Measurements from ENCODE around the gene ZFYVE1. TPM values are rescaled to one million over a fixed set of nuclear protein-coding genes. Genes with fewer than 3 reads are reported as not detected.
"Not testable (repeated sequence)": the region's sequence is repeated elsewhere in the genome, so short reads cannot be mapped to it uniquely, and the experiment has no call there.

Gene ZFYVE1
- total and polyA plus RNA-seq, 2 donors (not counting 1 experiment from before 2014, with no cell fraction given): 17.6 to 22.3 TPM

- no peaks in the 10 kb centered on the region for H3K27me3 ChIP-seq (replicated peaks in 1 of 4; ENCODE audit: control extremely low read depth in 1 of 4, control insufficient read depth in 3 of 4, insufficient read depth in 4 of 4, low read length in 3 of 4)
- H3K27me3 Mint-ChIP-seq: no peaks in the 10 kb centered on the region
- H3K4me1 Mint-ChIP-seq: peaks cover 45% of the 10 kb centered on the region
- DNase-seq (no peak), ATAC-seq (ENCODE audit: low read depth) (no peak)
- TF ChIP-seq EZH2 (IDR thresholded peaks at IDR 0.05; ENCODE audit: borderline replicate concordance, insufficient read depth, low read depth, low read length, poor library complexity, severe bottlenecking): no peak
- TF ChIP-seq, protein P1, sequence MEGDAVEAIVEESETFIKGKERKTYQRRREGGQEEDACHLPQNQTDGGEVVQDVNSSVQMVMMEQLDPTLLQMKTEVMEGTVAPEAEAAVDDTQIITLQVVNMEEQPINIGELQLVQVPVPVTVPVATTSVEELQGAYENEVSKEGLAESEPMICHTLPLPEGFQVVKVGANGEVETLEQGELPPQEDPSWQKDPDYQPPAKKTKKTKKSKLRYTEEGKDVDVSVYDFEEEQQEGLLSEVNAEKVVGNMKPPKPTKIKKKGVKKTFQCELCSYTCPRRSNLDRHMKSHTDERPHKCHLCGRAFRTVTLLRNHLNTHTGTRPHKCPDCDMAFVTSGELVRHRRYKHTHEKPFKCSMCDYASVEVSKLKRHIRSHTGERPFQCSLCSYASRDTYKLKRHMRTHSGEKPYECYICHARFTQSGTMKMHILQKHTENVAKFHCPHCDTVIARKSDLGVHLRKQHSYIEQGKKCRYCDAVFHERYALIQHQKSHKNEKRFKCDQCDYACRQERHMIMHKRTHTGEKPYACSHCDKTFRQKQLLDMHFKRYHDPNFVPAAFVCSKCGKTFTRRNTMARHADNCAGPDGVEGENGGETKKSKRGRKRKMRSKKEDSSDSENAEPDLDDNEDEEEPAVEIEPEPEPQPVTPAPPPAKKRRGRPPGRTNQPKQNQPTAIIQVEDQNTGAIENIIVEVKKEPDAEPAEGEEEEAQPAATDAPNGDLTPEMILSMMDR (IDR thresholded peaks at IDR 0.05): no peak
- peaks cover 83% of the 10 kb centered on the region for H3K79me2 ChIP-seq (ENCODE audit: control insufficient read depth, insufficient read depth, low read length)
- no peaks in the 10 kb centered on the region for H3K9me3 ChIP-seq (ENCODE audit: control extremely low read depth in 1 of 3, control insufficient read depth in 2 of 3, insufficient read depth in 1 of 3, low read length in 2 of 3)
- no peak overlapping the region for H2AFZ ChIP-seq (ENCODE audit: insufficient read depth, low read depth, low read length, poor library complexity, severe bottlenecking)
- H3K4me3 Mint-ChIP-seq: no peak overlapping the region
- intact Hi-C loops (cut with micrococcal nuclease): no loop called here
- H3K4me1 ChIP-seq (ENCODE audit: control insufficient read depth in 2 of 2, insufficient read depth in 2 of 2, low read length in 2 of 2): peaks cover 13 to 14% of the 10 kb centered on the region in 2 donors
- CTCF ChIA-PET: no interaction called here
- H3K4me2 ChIP-seq (replicated peaks; ENCODE audit: low read depth, low read length, poor library complexity, severe bottlenecking): no peak overlapping the region
- no peak overlapping the region for H3K9ac ChIP-seq (ENCODE audit: low read length)
- H3K4me3 ChIP-seq (ENCODE audit: control extremely low read depth in 1 of 5, extremely low read depth in 1 of 5, insufficient read depth in 1 of 5, low read depth in 2 of 5, low read length in 4 of 5): no peak overlapping the region
- H4K20me1 ChIP-seq (ENCODE audit: control insufficient read depth, insufficient read depth, low read length, poor library complexity, severe bottlenecking): peaks cover 14% of the 10 kb centered on the region
- H3K9me3 Mint-ChIP-seq (ENCODE audit: insufficient read depth): no peaks in the 10 kb centered on the region
- no CpG with 5 or more reads among the region's 4 CpGs for WGBS (ENCODE audit: insufficient coverage)
- H3K27ac ChIP-seq (ENCODE audit: low read length in 2 of 2): no peak overlapping the region
- no peak overlapping the region for H3K27ac Mint-ChIP-seq
- POLR2A ChIA-PET: no interaction called here
- peaks cover 6 to 31% of the 10 kb centered on the region in 2 experiments for H3K36me3 ChIP-seq (replicated peaks in 1 of 2; ENCODE audit: control extremely low read depth in 1 of 2, control insufficient read depth in 1 of 2, extremely low read depth in 1 of 2, insufficient read depth in 2 of 2, low read length in 1 of 2)
These were observed 4.9 kb downstream of the ZFYVE1 start for GRCh38 chr14:73022051-73022450.

- CTCF ChIA-PET; POLR2A ChIA-PET; H3K9ac ChIP-seq (ENCODE audit: low read length); H3K27ac ChIP-seq (ENCODE audit: low read length in 2 of 2); H3K4me1 ChIP-seq (ENCODE audit: control insufficient read depth in 2 of 2, insufficient read depth in 2 of 2, low read length in 2 of 2); H3K27me3 Mint-ChIP-seq; ATAC-seq (ENCODE audit: low read depth); H3K4me2 ChIP-seq (replicated peaks; ENCODE audit: low read depth, low read length, poor library complexity, severe bottlenecking); H2AFZ ChIP-seq (ENCODE audit: insufficient read depth, low read depth, low read length, poor library complexity, severe bottlenecking); DNase-seq; H3K4me3 Mint-ChIP-seq; H3K27ac Mint-ChIP-seq; H3K9me3 Mint-ChIP-seq (ENCODE audit: insufficient read depth); intact Hi-C loops (cut with micrococcal nuclease); H3K4me3 ChIP-seq (ENCODE audit: control extremely low read depth in 1 of 5, extremely low read depth in 1 of 5, insufficient read depth in 1 of 5, low read depth in 2 of 5, low read length in 4 of 5); H3K27me3 ChIP-seq (replicated peaks in 1 of 4; ENCODE audit: control extremely low read depth in 1 of 4, control insufficient read depth in 3 of 4, insufficient read depth in 4 of 4, low read length in 3 of 4); H3K9me3 ChIP-seq (ENCODE audit: control extremely low read depth in 1 of 3, control insufficient read depth in 2 of 3, insufficient read depth in 1 of 3, low read length in 2 of 3): not testable (repeated sequence)
- peaks cover 13% of the 10 kb centered on the region for H3K4me1 Mint-ChIP-seq
- Histone ChIP-seq H3K79me2 (ENCODE audit: control insufficient read depth, insufficient read depth, low read length) (peaks cover 77% of the 10 kb centered on the region), H4K20me1 (ENCODE audit: control insufficient read depth, insufficient read depth, low read length, poor library complexity, severe bottlenecking) (peaks cover 16% of the 10 kb centered on the region), H3K36me3 (replicated peaks in 1 of 2; ENCODE audit: control extremely low read depth in 1 of 2, control insufficient read depth in 1 of 2, extremely low read depth in 1 of 2, insufficient read depth in 2 of 2, low read length in 1 of 2) (peaks cover 12 to 21% of the 10 kb centered on the region in 2 experiments)
- WGBS (ENCODE audit: insufficient coverage): 99% methylated on average over 6 of the region's 10 CpGs
These were observed 10.9 kb downstream of the ZFYVE1 start for GRCh38 chr14:73016011-73016410.

DNA sequence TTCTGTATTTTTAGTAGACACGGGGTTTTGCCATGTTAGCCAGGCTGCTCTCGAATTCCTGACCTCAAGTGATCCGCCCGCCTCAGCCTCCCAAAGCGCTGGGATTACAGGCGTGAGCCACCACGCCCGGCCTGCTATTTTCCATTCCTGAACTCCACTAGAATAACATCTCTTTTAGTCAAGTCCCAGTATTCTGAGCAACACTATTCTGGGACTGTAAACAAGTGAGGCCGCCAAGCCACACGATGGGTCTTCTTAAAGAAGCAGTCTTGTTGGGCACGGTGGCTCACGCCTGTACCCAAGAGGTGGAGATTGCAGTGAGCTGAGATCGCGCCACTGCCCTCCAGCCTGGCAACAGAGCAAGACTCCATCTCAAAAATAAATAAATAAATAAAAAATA, 11.4 kb downstream of the ZFYVE1 start:
- H3K4me1 ChIP-seq (ENCODE audit: control insufficient read depth in 2 of 2, insufficient read depth in 2 of 2, low read length in 2 of 2); H3K4me2 ChIP-seq (replicated peaks; ENCODE audit: low read depth, low read length, poor library complexity, severe bottlenecking); H3K27me3 ChIP-seq (replicated peaks in 1 of 4; ENCODE audit: control extremely low read depth in 1 of 4, control insufficient read depth in 3 of 4, insufficient read depth in 4 of 4, low read length in 3 of 4); H3K4me3 Mint-ChIP-seq; H3K9ac ChIP-seq (ENCODE audit: low read length); H2AFZ ChIP-seq (ENCODE audit: insufficient read depth, low read depth, low read length, poor library complexity, severe bottlenecking); DNase-seq; ATAC-seq (ENCODE audit: low read depth); intact Hi-C loops (cut with micrococcal nuclease); H3K27ac ChIP-seq (ENCODE audit: low read length in 2 of 2); H3K4me3 ChIP-seq (ENCODE audit: control extremely low read depth in 1 of 5, extremely low read depth in 1 of 5, insufficient read depth in 1 of 5, low read depth in 2 of 5, low read length in 4 of 5); H3K27me3 Mint-ChIP-seq; H3K27ac Mint-ChIP-seq; H3K9me3 Mint-ChIP-seq (ENCODE audit: insufficient read depth); CTCF ChIA-PET; POLR2A ChIA-PET; H3K9me3 ChIP-seq (ENCODE audit: control extremely low read depth in 1 of 3, control insufficient read depth in 2 of 3, insufficient read depth in 1 of 3, low read length in 2 of 3): not testable (repeated sequence)
- H3K36me3 ChIP-seq (replicated peaks in 1 of 2; ENCODE audit: control extremely low read depth in 1 of 2, control insufficient read depth in 1 of 2, extremely low read depth in 1 of 2, insufficient read depth in 2 of 2, low read length in 1 of 2): peaks cover 12 to 17% of the 10 kb centered on the region in 2 experiments
- H4K20me1 ChIP-seq (ENCODE audit: control insufficient read depth, insufficient read depth, low read length, poor library complexity, severe bottlenecking): peaks cover 16% of the 10 kb centered on the region
- peaks cover 74% of the 10 kb centered on the region for H3K79me2 ChIP-seq (ENCODE audit: control insufficient read depth, insufficient read depth, low read length)
- 92% methylated on average over 12 of the region's 14 CpGs for WGBS (ENCODE audit: insufficient coverage)
- peaks cover 13% of the 10 kb centered on the region for H3K4me1 Mint-ChIP-seq
